Liver (tissue), 3 donors: ENCODE measurements around the gene USP17L21.
"Not testable (repeated sequence)": the region's sequence is repeated elsewhere in the genome, so short reads cannot be mapped to it uniquely, and the experiment has no call there.

Experiments
- CTCF ChIP-seq: fragments of 150-350 bp; IDR thresholded peaks from 2 replicates; pipeline ENCODE4 v1.5.1; 2017; ENCODE audit warnings: improper control_type of control experiment, low read depth, low read length; ENCODE audit not compliant: missing input control
- TAF1 ChIP-seq: conservative IDR thresholded peaks from 2 replicates; pipeline ENCODE4 v1.6.1; 2016; ENCODE audit warnings: antibody characterized with exemption, mild to moderate bottlenecking
- donor health status: healthy.
- donor health status: healthy.

- TF ChIP-seq TAF1, CTCF: not testable (repeated sequence)
Observed at GRCh38 chr4:9238461-9238860, 24.2 kb upstream of the USP17L21 start.
